COLO668 (cell line): ENCODE data around the gene SLC10A7.

ENCODE experiments used
- DNase-seq: peaks from one replicate; lab custom pipeline; 2025; ENCODE audit not compliant: unreplicated experiment; lab: John Stamatoyannopoulos, UW

The SLC10A7 gene

GRCh38 chr4:146224326-146224966 is 297.3 kb downstream of the SLC10A7 start:
- DNase-seq = no peak

- DNase-seq = no peak
Measured at GRCh38 chr4:146222313-146222712, 299.4 kb downstream of the SLC10A7 start.

DNA sequence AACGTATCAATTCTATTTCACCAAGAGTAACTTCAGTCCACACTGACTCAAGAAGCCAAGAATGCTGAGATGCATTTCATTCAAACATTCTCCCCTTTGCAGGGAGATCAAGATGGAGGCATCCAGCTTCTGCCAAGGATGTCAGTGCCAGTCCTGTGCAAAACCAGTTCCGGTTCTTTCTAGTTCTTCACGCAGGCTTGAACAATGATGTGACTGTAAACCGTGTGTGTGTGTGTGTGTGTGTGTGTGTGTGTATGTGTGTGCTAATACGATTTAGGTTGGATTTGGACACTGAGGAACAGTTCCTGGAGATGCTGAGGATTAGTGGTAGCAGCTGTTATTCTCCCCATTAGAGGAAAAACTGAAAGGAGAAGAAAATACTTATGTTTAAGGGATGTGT is 307.5 kb downstream of the SLC10A7 start, which contains the start of gene REELD1:
TSS of gene REELD1 (plus strand) at position 301 of the 400 bp plus-strand sequence. CDS start 2,415 bp downstream, outside the sequence.
- no peak for DNase-seq

DNA sequence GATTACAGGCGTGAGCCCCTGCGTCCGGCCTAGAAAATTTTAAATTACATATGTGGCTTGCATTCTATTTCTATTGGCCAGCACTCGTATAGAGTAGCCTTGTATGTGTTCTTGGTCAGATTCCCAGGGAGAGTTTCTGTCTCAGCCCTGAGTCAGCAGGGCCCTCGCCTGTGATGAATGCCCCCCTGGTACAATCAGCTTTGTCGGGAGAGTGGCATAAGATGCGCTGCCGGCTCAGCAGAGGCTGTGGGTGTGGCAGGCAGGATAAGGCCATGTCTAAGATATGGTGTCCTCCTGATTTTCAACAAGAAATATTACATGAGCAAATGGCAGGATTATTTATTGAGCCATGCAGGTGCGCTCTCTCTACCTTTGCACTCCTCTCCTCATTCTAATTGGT is 309.0 kb downstream of the SLC10A7 start:
- no peak for DNase-seq

- no peak for DNase-seq
Measured at GRCh38 chr4:146211440-146211839, 310.3 kb downstream of the SLC10A7 start.

GRCh38 chr4:146210890-146211289 is 310.9 kb downstream of the SLC10A7 start:
- DNase-seq = no peak

GRCh38 chr4:146207410-146207809 is 314.3 kb downstream of the SLC10A7 start:
- DNase-seq = no peak
